CD4-positive, alpha-beta T cell treated with Interleukin-15 for 1 hour (primary cell): ENCODE measurements around the gene TTC9C.
A peak's percentile ranks its signal among the peaks of the same experiment; 100 is the strongest.
"Not testable (repeated sequence)": the region's sequence is repeated elsewhere in the genome, so short reads cannot be mapped to it uniquely, and the experiment has no call there.

Experiments
- DNase-seq: peaks from one replicate; pipeline ENCODE4 v3.0.0-alpha.2; 2020

The TTC9C gene

GRCh38 chr11:62752994-62753735 lies 24.9 kb downstream of the TTC9C start:
- no peak for DNase-seq

- DNase-seq = peak; percentile 99
Measured at GRCh38 chr11:62753736-62754603, 25.7 kb downstream of the TTC9C start, which contains the start of gene ZBTB3. TSS of gene ZBTB3 (minus strand) at chr11:62754160. CDS start at chr11:62753664, 496 bp downstream.

- DNase-seq = no peak
Measured at GRCh38 chr11:62755086-62755615, 26.9 kb downstream of the TTC9C start.

- no peak for DNase-seq
Measured at GRCh38 chr11:62757846-62758788, 29.8 kb downstream of the TTC9C start.

- DNase-seq = not testable (repeated sequence)
Measured at GRCh38 chr11:62760867-62761227, 32.6 kb downstream of the TTC9C start.

- DNase-seq = no peak
Measured at GRCh38 chr11:62770778-62771143, 42.5 kb downstream of the TTC9C start.

- DNase-seq = peak; percentile 91
Measured at GRCh38 chr11:62771144-62772021, 43.1 kb downstream of the TTC9C start, which contains the start of gene TAF6L. TSS of gene TAF6L (plus strand) at chr11:62771396. CDS start at chr11:62775784, 4,388 bp downstream.

GRCh38 chr11:62774407-62774806 lies 46.1 kb downstream of the TTC9C start:
- no peak for DNase-seq

- no peak for DNase-seq
Measured at GRCh38 chr11:62775646-62776045, 47.4 kb downstream of the TTC9C start.

- no peak for DNase-seq
Measured at GRCh38 chr11:62777389-62777788, 49.1 kb downstream of the TTC9C start.

- no peak for DNase-seq
Measured at GRCh38 chr11:62778441-62778840, 50.2 kb downstream of the TTC9C start.

- DNase-seq = no peak
Measured at GRCh38 chr11:62782753-62783152, 54.5 kb downstream of the TTC9C start.

- DNase-seq = peak; percentile 88
Measured at GRCh38 chr11:62786318-62787004, 58.2 kb downstream of the TTC9C start.

GRCh38 chr11:62787005-62787759 lies 58.9 kb downstream of the TTC9C start, which contains the start of gene TMEM179B:
TSS of gene TMEM179B (plus strand) at chr11:62787402. CDS start at chr11:62787432, 30 bp downstream.
- peak; percentile 97 for DNase-seq
